ENCODE results near the gene TAF1A. TPM values are rescaled to one million over a fixed set of nuclear protein-coding genes. Genes with fewer than 3 reads are reported as not detected.

The TAF1A gene
- total RNA-seq, 1 donor from 2014 or later, result 2.4 TPM

- DNase-seq (ENCODE audit: low read depth in 2 of 2), result no peak
Observed at GRCh38 chr1:222539951-222540597, 49.7 kb downstream of the TAF1A start.

GRCh38 chr1:222535455-222535854 is 54.3 kb downstream of the TAF1A start:
- DNase-seq (ENCODE audit: low read depth in 2 of 2), result no peak

GRCh38 chr1:222530852-222531251 is 58.9 kb downstream of the TAF1A start:
- no peak for DNase-seq (ENCODE audit: low read depth in 2 of 2)

- no peak for DNase-seq (ENCODE audit: low read depth in 2 of 2)
Observed at GRCh38 chr1:222529916-222530315, 59.8 kb downstream of the TAF1A start.

GRCh38 chr1:222529181-222529580 is 60.6 kb downstream of the TAF1A start:
- DNase-seq (ENCODE audit: low read depth in 2 of 2), result no peak

GRCh38 chr1:222525951-222526350 is 63.8 kb downstream of the TAF1A start:
- DNase-seq (ENCODE audit: low read depth in 2 of 2), result no peak

GRCh38 chr1:222523852-222524251 is 65.9 kb downstream of the TAF1A start:
- DNase-seq (ENCODE audit: low read depth in 2 of 2), result no peak

GRCh38 chr1:222522105-222522915 is 67.4 kb downstream of the TAF1A start:
- no peak for DNase-seq (ENCODE audit: low read depth in 2 of 2)

- peak; percentile 19 to 69 for DNase-seq (ENCODE audit: low read depth in 2 of 2)
Observed at GRCh38 chr1:222521299-222522104, 68.2 kb downstream of the TAF1A start.

Other genes starting within 250 kb of the TAF1A start
- gene HHIPL2, start 41.8 kb downstream of the TAF1A start, total RNA-seq, result not detected in 2 replicates
- gene MIA3, start 28.2 kb upstream of the TAF1A start, total RNA-seq, result 19.0 and 32.7 TPM in 2 replicates
- gene AIDA, start 122.6 kb upstream of the TAF1A start, total RNA-seq, result 28.3 and 33.9 TPM in 2 replicates
- 27.0 and 34.5 TPM in 2 replicates for gene BROX, start 122.6 kb upstream of the TAF1A start, total RNA-seq
- not detected in 2 replicates for gene FAM177B, start 147.3 kb upstream of the TAF1A start, total RNA-seq
- gene DISP1, start 225.1 kb upstream of the TAF1A start, total RNA-seq, result 0.65 and 0.79 TPM in 2 replicates

Data from lung microvascular endothelial cell (primary cell).